IgD-negative memory B cell (primary cell): Measurements from ENCODE around the gene GTF3A. TPM values are rescaled to one million over a fixed set of nuclear protein-coding genes. Genes with fewer than 3 reads are reported as not detected.
A peak's percentile ranks its signal among the peaks of the same experiment; 100 is the strongest.

Source experiments
- H3K27ac Mint-ChIP-seq, 3 donors: one replicate each; pipeline ENCODE4 v1.8.0; 2020 to 2022; ENCODE audit warnings: mild to moderate bottlenecking in 3 of 3, mixed read lengths in 3 of 3, moderate library complexity in 1 of 3
- H3K27me3 Mint-ChIP-seq: one replicate; pipeline ENCODE4 v1.8.0; 2021; ENCODE audit warnings: mixed read lengths
- H3K36me3 Mint-ChIP-seq: one replicate; pipeline ENCODE4 v1.8.0; 2020; ENCODE audit warnings: mild to moderate bottlenecking, mixed read lengths
- H3K4me1 Mint-ChIP-seq, 3 donors: one replicate each; pipeline ENCODE4 v1.8.0; 2020 to 2022; ENCODE audit warnings: mixed read lengths in 3 of 3, mild to moderate bottlenecking in 1 of 3
- H3K4me3 Mint-ChIP-seq, 4 donors: one replicate each; pipeline ENCODE4 v1.8.0; 2020 to 2022; ENCODE audit warnings: mild to moderate bottlenecking in 4 of 4, mixed read lengths in 4 of 4, moderate library complexity in 3 of 4
- H3K9me3 Mint-ChIP-seq, 3 donors: one replicate each; pipeline ENCODE4 v1.8.0; 2020 to 2021; ENCODE audit warnings: mixed read lengths in 3 of 3, mild to moderate bottlenecking in 1 of 3
- polyA plus RNA-seq: library from polyadenylated mRNA; unstranded; fragments of 300-500 nt; fragmentation: Illumina TruSeq; gene quantifications from one replicate; pipeline ENCODE4 v1.2.3, GENCODE V29; 2021

The GTF3A gene
- 484 TPM for polyA plus RNA-seq

- Mint-ChIP-seq H3K9me3 (no peaks in the 10 kb centered on the region), H3K27me3 (no peaks in the 10 kb centered on the region), H3K27ac (peak within 1 kb of the TSS; percentile 88 to 95 (median 92)), H3K36me3 (no peaks in the 10 kb centered on the region), H3K4me1 (peaks cover 5 to 24% (median 16%) of the 10 kb centered on the region in 3 donors), H3K4me3 (peak within 1 kb of the TSS; percentile 89 to 96 (median 92))
Measured at GRCh38 chr13:27424246-27425157, at the start of gene GTF3A. GTF3A (plus strand) TSS chr13:27424619.

DNA sequence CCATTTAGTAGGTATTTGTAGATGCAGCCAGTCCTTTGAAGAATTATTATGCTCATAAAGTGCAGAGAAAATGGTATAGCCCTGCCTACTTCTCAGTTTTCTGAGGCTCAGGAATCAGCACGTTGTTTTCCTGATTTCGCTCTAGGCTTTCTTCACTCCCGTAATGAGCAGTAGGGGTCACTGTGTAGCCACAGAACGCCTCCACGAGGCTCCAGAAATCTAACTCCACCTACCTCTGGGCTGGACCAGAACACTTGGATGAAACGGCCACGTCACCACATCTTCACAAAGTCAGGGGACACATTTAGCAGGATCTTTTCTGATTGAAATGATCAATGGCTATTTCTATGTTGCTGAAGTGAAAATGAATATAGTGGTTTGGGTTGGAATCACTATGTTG is 49.8 kb upstream of the GTF3A start:
- Mint-ChIP-seq H3K4me3 (peak overlapping the region in 1 of 4 donors; percentile 0), H3K4me1 (peaks cover 0 to 9% (median 1%) of the 10 kb centered on the region in 3 donors), H3K27ac (peak overlapping the region in 1 of 3 donors; percentile 0), H3K36me3 (peaks cover 2% of the 10 kb centered on the region), H3K27me3 (peaks cover 15% of the 10 kb centered on the region), H3K9me3 (peaks cover 0 to 6% (median 0%) of the 10 kb centered on the region in 3 donors)

- Mint-ChIP-seq H3K36me3 (peaks cover 2% of the 10 kb centered on the region), H3K4me1 (peaks cover 0 to 9% (median 1%) of the 10 kb centered on the region in 3 donors), H3K9me3 (peaks cover 0 to under 1% (median 0%) of the 10 kb centered on the region in 3 donors), H3K27ac (peak overlapping the region in 1 of 3 donors; percentile 59), H3K27me3 (peaks cover 17% of the 10 kb centered on the region), H3K4me3 (peak overlapping the region in 1 of 4 donors; percentile 14)
Measured at GRCh38 chr13:27375686-27376326, 48.6 kb upstream of the GTF3A start.

- no peaks in the 10 kb centered on the region for H3K9me3 Mint-ChIP-seq
- H3K27ac Mint-ChIP-seq: no peak overlapping the region
- H3K4me3 Mint-ChIP-seq: no peak overlapping the region
- peaks cover 6% of the 10 kb centered on the region for H3K27me3 Mint-ChIP-seq
- no peaks in the 10 kb centered on the region for H3K36me3 Mint-ChIP-seq
- H3K4me1 Mint-ChIP-seq: peaks cover 0 to 9% (median 1%) of the 10 kb centered on the region in 3 donors
Measured at GRCh38 chr13:27379126-27379525, 45.3 kb upstream of the GTF3A start.

DNA sequence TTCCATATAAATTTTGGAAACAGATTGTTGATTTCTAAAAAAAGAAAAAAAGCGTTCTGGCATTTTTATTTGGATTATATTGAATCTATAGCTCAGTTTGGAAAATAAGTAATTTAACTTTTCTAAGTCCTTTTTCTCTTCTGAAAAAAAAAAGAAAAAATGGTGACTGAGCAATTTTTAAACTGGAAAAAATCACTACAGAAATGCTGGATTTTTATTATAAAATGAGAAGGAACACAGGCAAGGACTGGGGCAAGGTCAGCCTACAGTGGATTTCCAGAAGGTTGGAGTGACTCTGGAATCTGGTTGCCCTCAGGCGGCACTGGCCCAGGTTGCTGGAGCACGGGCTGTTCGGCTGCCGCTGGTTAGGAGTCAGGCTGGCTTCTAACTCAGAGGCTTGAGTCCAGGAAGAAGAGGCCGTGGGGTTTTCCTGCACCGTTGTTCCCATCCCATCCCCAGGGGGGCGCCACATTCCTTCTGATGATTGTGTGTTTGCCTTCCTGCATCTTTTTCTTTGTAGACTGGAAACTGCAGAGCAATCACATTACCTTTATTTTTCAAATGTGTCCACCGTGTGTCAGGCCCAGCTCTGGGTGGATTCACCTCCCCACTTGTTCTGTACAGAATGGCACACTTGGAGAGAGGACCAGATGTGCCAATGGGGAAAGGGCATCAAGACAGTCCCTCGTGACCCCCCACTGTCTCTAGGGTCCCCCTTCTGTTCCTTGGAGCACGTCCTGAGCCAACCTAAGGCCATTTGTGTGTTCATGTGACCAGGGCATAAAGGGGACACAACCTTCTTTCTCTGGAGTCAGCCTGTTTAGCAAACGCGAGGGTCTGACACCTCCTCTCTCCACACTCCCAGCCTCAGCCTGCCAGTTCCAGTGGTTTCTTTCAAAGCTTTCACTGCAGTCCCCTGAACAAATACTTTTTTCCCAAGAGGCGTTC is 44.5 kb upstream of the GTF3A start:
- H3K36me3 Mint-ChIP-seq: no peaks in the 10 kb centered on the region
- no peaks in the 10 kb centered on the region for H3K9me3 Mint-ChIP-seq
- H3K27me3 Mint-ChIP-seq: peaks cover 2% of the 10 kb centered on the region
- H3K4me3 Mint-ChIP-seq: peak overlapping the region in 1 of 4 donors; percentile 74
- H3K4me1 Mint-ChIP-seq: peaks cover 0 to 6% (median 0%) of the 10 kb centered on the region in 3 donors
- no peak overlapping the region for H3K27ac Mint-ChIP-seq

GRCh38 chr13:27381601-27382000 is 42.8 kb upstream of the GTF3A start:
- Mint-ChIP-seq H3K4me3 (no peak overlapping the region), H3K9me3 (no peaks in the 10 kb centered on the region), H3K27ac (no peak overlapping the region), H3K4me1 (no peaks in the 10 kb centered on the region), H3K27me3 (peaks cover 2% of the 10 kb centered on the region), H3K36me3 (no peaks in the 10 kb centered on the region)

DNA sequence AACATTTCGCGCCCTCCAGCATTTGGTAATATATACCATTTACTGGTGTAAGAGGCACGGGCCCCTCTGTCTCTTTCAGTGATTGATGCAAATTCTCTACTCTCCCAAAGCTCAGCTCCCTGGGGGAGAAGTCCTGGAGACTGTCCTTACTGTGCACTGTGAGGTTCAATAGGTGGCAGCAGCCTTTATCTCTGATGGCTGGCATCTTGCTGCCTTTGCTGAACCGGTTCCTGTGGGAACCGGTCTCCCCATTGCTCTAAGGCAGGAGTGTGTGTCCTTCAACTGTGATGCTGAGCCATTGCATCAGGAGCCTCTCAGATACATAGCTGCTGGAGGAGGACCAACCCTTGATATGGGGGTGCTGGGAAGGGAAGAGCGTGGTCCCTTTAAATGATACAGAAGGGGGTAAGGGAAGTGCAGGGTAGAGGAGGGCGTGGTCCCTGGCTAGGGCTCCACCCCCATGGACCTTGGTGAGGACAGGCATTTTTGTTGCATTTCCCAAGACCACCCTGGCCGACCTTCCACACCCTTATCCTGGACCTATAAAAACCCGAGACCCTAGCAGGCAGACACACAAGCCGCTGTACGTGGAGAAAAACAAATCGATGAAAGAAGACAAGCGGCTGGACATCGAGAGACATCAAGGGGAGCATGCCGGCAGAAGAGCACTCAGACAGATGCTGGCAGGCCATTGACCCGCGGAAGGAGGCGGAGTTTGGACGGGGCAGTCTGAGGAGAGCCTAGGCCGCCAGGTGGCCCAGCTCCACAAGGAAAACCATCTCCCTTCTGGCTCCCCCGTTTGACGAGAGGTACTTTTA is 41.1 kb upstream of the GTF3A start:
- Mint-ChIP-seq H3K27me3 (peaks cover 2% of the 10 kb centered on the region), H3K4me1 (no peaks in the 10 kb centered on the region), H3K4me3 (no peak overlapping the region), H3K36me3 (no peaks in the 10 kb centered on the region), H3K9me3 (no peaks in the 10 kb centered on the region), H3K27ac (no peak overlapping the region)

GRCh38 chr13:27384285-27384684 is 40.1 kb upstream of the GTF3A start:
- peak overlapping the region in 1 of 4 donors; percentile 39 for H3K4me3 Mint-ChIP-seq
- H3K36me3 Mint-ChIP-seq: no peaks in the 10 kb centered on the region

GRCh38 chr13:27388241-27388640 is 36.2 kb upstream of the GTF3A start:
- no peak overlapping the region for H3K4me3 Mint-ChIP-seq
- H3K36me3 Mint-ChIP-seq: no peaks in the 10 kb centered on the region
- H3K27me3 Mint-ChIP-seq: peaks cover 3% of the 10 kb centered on the region
- H3K4me1 Mint-ChIP-seq: no peaks in the 10 kb centered on the region
- no peak overlapping the region for H3K27ac Mint-ChIP-seq
- H3K9me3 Mint-ChIP-seq: no peaks in the 10 kb centered on the region

More at GRCh38 chr13:27384285-27384684, 40.1 kb upstream of the GTF3A start:
- Mint-ChIP-seq H3K9me3 (no peaks in the 10 kb centered on the region), H3K27me3 (peaks cover 2% of the 10 kb centered on the region), H3K4me1 (no peaks in the 10 kb centered on the region), H3K27ac (no peak overlapping the region)

GRCh38 chr13:27389891-27390290 is 34.5 kb upstream of the GTF3A start:
- no peak overlapping the region for H3K4me3 Mint-ChIP-seq
- no peaks in the 10 kb centered on the region for H3K4me1 Mint-ChIP-seq
- no peaks in the 10 kb centered on the region for H3K9me3 Mint-ChIP-seq
- no peaks in the 10 kb centered on the region for H3K36me3 Mint-ChIP-seq
- H3K27ac Mint-ChIP-seq: no peak overlapping the region
- peaks cover 4% of the 10 kb centered on the region for H3K27me3 Mint-ChIP-seq

- Mint-ChIP-seq H3K9me3 (no peaks in the 10 kb centered on the region), H3K4me3 (no peak overlapping the region), H3K27me3 (peaks cover 7% of the 10 kb centered on the region), H3K36me3 (no peaks in the 10 kb centered on the region), H3K4me1 (no peaks in the 10 kb centered on the region), H3K27ac (no peak overlapping the region)
Measured at GRCh38 chr13:27391471-27391870, 32.9 kb upstream of the GTF3A start.

GRCh38 chr13:27393101-27393500 is 31.3 kb upstream of the GTF3A start:
- no peak overlapping the region for H3K27ac Mint-ChIP-seq

DNA sequence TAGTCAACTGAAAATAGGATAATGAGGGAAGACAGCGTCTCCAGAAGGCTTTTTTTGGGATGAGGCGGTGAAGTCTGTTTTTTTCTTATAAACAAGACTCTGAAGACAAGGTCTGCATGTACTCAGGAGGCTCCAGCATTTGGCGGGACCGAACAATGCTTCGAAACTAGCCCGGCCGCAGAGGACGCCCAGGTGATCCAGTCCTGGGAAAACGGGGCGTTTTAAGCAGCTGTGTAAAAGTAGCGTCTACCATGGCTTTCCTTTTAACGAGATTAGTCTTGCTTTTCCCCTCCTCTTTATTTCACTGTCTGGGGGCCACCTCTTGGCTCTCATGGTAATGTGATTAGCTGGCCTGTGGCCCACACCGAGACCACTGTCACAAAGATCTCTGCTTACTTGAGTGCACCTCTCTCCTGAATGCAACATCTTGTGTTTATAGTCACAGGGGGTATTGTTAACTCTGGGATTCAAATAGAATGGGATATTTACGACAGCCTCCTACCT is 29.4 kb upstream of the GTF3A start:
- Mint-ChIP-seq H3K27me3 (peaks cover 7% of the 10 kb centered on the region), H3K36me3 (no peaks in the 10 kb centered on the region), H3K27ac (no peak overlapping the region), H3K9me3 (no peaks in the 10 kb centered on the region), H3K4me1 (no peaks in the 10 kb centered on the region), H3K4me3 (no peak overlapping the region)

More at GRCh38 chr13:27393101-27393500, 31.3 kb upstream of the GTF3A start:
- no peaks in the 10 kb centered on the region for H3K36me3 Mint-ChIP-seq
- H3K9me3 Mint-ChIP-seq: no peaks in the 10 kb centered on the region
- peaks cover 7% of the 10 kb centered on the region for H3K27me3 Mint-ChIP-seq
- H3K4me1 Mint-ChIP-seq: no peaks in the 10 kb centered on the region
- no peak overlapping the region for H3K4me3 Mint-ChIP-seq
